NCI-H446 (cell line): Measurements from ENCODE around the gene C3orf49.

Experiments used
- DNase-seq, 2 experiments: peaks; one replicate each; lab custom pipeline; 2025; lab: John Stamatoyannopoulos, UW

Gene C3orf49

DNA sequence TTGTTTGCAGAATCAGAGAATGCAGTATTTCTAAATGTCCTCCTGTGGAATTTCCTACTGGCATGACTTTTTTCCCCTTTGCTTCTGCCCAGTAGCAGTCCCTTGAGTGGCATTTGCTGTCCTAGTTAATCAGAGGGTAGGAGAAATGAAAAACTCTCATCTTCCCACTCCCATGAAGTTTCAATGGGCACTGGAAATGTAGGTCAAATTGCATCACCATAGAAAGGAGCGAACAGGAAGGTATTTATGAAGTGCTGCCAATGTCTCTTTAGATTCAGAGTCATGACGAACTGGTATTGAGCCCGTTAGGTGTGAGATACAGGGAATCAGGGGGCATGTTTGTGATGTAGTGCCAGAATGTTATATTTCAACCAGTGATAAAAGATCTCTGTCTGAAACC is 67.8 kb downstream of the C3orf49 start:
- no peak for DNase-seq

DNA sequence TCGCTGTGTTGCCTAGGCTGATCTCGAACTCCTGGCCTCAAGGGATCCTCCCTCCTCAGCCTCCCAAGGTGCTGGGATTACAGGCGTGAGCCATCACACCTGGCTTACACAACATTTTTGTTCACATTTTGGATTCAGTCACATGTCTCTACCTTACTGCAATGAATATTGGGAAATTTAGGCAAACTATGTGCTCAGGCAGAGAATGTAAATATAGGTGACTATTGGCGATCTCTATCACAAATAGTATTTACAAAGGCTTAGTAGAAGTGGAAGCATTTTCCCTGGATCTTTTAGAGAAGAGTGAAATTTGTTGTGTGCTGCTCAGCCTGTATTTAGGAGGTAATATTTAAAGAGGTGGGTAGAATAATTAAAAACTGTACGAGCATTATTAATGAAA is 72.4 kb downstream of the C3orf49 start:
- DNase-seq, result no peak

DNA sequence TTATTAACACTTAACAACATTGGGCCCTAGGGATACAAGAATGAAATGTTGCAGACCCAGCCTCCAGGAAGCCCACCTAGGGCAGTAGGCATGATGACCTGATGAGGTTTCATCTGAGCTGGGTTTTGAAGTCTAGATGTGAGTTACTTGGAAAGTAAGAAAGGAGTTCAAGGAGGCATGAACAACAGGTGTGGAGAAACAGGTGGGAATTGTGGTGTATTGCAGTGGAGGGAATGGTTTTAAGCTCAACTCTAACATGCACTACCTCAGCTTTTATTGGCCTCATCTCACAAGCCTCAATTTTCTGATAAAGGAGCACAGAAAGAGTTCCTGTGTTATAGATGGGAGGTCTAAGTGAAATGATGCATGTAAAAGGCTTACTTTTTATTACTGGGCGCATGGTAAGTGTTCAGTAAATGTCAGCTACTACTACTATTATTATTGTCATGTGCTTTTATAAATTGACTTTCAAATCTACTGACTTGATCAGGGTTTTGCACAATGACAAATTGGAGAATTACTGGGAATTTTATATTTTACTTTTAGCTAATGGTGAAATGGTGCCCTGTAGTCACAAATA is 73.8 kb downstream of the C3orf49 start:
- DNase-seq, result no peak

DNA sequence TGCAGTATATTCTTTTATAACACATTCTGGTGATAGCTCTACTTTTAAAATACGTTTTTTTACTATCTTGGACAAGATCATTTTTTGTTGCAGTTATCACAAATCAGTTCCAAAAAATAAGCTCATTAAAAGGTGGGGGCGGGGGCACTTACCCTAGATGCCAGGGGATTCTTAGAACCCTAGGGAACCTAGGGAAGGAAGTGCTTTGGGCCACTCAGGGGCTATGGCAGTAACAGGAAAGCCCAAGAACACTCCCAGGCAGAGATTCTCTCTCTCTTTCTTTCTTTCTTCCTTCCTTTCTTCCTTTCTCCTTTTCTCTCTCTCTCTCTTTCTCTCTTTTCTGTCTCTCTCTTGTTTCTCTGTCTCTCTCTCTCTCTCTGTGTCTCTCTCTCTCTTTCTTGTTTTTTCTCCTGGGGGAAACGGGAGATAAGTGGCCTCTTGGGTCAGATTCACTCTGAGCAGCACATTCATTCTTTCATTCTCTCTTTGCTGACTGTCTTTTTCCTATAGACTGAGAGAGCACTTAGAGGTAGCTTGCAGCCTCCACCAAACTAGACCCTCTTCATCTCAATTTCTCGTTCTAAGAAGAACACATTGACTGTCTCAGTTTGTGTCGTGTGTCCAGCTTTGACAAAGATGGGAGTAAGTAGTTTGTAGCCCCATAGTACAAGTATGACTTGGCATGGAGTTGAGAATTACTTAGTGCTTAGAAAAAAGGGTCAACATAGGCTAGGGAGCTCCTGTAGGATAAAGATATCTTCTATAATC is 76.5 kb downstream of the C3orf49 start:
- DNase-seq, result no peak

DNA sequence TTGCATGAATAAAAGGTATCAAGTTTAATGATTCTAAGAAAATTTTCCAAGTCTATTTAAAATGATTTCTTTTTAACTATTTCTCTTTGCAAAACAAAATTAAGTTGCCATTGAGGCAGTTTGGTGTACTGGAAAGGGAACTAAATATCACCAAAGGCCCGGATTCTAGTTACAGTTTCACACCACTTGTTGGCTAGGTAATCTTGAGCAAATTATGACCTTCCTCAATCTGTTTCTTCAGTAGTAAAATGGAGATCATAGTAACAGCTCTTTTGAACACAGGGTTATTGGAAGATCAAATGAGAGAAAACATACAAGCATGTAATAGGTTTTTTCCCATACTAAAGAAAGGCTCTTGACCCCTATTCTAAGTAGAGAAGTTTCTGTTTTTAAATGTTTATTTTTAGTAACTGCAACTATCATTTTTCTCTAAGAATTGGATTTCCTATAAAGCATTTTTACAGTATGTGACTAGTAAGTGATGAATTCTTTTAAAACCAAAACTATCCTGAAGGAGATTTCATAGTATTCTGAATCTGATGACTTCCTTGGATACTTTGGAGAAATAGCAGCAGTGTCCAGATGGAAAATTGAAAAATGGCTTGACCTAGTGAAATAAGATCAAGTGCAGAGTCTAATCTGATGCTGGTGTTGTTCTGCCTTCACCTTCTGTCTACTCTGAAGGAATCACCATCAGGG is 77.4 kb downstream of the C3orf49 start:
- DNase-seq, result no peak
